GM19239 (cell line): Measurements from ENCODE around the gene PPIC.
"Not testable (repeated sequence)": the region's sequence is repeated elsewhere in the genome, so short reads cannot be mapped to it uniquely, and the experiment has no call there.

Experiments used
- DNase-seq: peaks from one replicate; pipeline ENCODE4 v3.0.0; 2011; ENCODE audit warnings: low spot score; ENCODE audit not compliant: insufficient read length
- FAIRE-seq: peaks from 2 replicates; lab custom pipeline; 2011; peaks lifted over from hg19 to GRCh38; lab: Jason Lieb, UNC

Gene PPIC

DNA sequence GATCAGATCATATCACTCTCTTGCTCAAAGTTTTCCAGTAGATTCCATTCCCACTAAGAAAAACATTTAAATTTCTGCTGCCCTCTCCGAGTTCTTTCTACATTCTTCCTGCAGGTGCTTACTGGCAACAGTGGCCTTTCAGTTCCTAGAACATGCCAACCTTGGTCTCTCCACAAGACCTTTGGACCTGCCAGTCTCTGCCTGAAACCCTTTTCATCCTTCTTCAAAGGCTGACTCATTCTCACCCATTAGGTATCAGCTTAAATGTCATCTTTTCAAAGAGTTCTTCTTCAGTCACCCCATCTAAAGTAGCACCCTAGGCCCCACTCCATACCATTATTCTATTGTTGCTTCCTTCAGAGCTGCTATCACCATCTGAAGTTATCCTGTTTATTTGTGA, 21.8 kb downstream of the PPIC start:
- FAIRE-seq (no peak), DNase-seq (no peak)

DNA sequence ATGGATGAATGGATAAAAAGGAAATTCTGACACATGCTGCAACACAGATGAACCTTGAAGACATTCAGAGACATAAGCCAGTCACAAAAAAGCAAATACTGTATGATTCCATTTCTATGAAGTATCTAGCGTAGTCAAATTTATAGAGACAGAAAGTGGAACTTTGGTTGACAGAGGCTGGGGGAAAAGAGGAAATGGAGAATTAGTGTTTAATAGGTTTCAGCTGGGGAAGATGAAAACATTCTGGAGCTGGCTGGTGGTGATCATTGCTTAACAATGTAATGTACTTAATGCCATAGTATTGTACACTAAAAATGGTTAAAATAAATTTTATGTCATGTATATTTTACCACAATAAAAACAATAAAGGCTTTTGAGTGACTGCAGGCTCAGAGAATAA, 24.2 kb downstream of the PPIC start:
- FAIRE-seq (no peak), DNase-seq (no peak)

DNA sequence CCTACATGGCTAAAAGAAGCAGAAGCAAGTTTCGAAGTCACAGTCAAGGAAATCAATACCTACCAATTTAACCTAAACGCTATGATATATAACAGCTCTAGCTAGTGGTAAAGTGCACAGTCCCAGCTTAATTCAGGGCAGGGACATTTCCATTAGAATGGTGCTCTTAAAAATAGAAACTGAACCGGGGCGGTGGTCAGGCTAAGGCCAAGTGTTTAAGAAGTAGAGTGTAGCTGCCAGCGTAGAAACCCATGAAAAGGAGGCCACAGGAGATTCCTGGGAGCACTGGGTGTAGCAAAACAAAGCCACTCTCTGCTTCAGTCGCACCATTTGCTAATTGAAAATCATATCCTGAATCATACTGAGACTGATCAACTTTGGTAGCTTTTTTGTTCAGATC, 28.8 kb downstream of the PPIC start:
- FAIRE-seq (no peak), DNase-seq (no peak)

DNA sequence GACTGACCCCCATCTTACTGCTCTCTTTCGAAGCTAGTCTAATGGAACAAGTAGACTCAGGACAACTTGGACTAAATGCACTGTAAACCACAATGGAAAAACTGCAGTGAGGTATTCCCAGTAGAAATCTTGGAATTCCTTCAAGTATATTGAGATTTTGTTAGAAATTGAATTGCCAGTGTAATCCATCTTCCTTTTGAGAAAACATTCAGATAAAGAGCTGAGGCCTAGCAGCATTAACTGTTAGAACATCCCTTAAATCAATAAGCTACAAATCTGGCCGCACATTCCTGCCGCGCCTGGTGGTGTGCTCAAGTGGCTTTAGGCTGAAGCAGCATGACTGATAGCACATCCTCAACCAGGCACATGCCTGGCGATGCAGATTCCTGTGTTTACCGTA, 29.3 kb downstream of the PPIC start:
- no peak for FAIRE-seq
- DNase-seq, result no peak

DNA sequence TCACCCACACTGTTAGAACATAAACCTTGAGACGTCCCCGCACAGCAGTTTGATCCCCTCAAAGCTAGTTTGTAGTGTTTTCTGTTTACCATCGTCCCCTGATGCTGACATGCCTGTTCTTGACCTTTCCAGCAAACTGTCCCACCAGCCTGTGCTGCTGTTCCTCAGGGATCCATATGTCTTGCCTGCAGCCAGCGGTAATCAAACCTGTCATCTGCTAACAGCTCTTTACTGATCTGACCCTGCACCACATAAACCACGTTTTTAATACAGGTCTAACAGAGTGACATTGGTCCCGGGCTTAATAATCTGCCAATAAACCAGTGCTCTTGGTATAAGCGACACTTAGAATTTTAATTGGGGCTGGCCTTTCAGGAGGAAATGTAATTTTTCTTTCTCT, 34.7 kb downstream of the PPIC start:
- DNase-seq, result no peak
- no peak for FAIRE-seq

GRCh38 chr5:123000731-123001130, 35.8 kb downstream of the PPIC start:
- FAIRE-seq (no peak), DNase-seq (no peak)

DNA sequence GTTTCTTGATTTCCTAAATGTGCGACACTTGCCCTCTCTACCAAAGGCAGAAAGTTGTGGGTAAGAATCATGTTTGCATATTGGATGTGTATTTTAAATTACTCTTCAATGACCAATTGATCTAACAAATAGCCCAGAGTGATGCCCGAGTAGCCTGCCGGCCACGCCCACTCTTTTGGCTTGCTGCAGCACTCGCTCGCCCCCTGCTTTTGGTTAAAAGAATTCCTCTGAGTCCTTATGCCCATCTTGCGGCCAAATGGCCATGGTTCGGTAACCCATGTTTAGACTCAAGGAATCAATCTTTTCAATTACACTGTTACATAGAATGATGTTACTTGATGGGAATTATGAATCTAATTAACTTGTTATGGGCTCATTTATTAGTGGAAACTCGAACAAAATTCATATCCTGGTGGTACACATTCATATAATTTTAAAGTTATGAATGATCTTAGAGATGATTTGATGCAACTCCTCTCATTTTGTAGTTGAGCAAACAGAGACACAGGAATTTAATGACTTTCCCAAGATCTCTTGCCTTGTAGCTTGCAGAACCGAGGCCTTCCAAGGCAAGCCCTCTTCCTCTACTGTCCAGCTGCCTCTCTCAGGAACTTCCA, 36.5 kb downstream of the PPIC start:
- FAIRE-seq, result peak; percentile 68
- DNase-seq, result peak; percentile 50

- FAIRE-seq (no peak), DNase-seq (no peak)
These were observed 39.2 kb downstream of the PPIC start for GRCh38 chr5:122997294-122997693.

DNA sequence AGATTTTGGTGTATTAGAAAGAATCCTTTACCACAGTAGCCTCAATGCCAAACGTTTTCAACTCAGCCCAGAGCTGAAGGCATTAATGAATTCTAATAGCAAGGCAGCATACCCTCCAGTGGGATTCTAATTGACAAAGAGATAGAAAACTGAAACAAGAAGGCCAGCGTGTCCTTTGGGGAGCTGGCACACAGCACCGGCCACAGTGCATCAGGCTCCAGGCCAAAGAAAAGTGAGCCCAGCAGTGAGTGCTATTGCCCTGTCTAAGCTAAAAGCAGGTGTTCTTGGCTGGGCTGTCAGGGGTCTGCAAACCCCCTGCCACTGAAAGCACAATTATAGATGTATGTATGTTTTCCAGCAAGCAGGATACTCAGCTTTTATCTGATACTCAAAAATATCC, 40.4 kb downstream of the PPIC start:
- no peak for DNase-seq
- no peak for FAIRE-seq

DNA sequence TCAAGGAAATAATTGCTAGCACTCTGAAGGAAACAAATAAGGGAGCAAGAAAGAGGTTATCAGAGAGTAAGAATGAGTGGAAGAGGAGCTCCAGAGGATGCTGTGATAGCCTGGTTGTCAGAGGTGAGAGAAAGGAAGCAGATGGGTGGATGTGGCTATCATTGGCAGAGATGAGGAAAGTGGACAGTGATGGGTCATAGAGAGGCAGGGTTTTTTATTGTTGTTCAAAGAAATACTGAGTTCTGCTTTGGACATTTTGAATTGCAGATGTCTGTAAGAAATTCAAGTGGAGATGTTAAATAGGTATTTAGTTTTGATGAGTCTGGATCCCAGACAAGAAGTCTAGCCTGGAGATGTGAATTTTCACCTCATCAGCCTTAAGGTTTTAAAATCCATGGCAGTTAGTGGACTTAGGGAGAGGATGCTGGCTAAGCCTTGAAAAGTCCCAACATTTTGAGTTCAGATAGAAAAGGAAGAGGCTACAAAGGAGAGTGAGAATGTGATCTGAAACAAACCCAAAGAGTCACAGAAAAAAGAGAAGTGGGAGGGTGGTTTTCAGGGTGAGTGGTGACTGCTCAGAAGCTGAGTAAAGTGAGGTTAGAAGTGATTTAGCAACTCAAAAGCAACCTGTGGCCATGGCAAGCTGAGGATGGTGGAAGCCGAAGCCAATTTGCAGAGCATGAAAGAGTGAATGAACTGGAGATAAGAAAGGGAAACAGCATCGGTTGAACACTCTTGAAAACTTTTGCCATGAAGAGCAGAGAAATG, 50.4 kb downstream of the PPIC start:
- DNase-seq (peak; percentile 20), FAIRE-seq (peak; percentile 98)

DNA sequence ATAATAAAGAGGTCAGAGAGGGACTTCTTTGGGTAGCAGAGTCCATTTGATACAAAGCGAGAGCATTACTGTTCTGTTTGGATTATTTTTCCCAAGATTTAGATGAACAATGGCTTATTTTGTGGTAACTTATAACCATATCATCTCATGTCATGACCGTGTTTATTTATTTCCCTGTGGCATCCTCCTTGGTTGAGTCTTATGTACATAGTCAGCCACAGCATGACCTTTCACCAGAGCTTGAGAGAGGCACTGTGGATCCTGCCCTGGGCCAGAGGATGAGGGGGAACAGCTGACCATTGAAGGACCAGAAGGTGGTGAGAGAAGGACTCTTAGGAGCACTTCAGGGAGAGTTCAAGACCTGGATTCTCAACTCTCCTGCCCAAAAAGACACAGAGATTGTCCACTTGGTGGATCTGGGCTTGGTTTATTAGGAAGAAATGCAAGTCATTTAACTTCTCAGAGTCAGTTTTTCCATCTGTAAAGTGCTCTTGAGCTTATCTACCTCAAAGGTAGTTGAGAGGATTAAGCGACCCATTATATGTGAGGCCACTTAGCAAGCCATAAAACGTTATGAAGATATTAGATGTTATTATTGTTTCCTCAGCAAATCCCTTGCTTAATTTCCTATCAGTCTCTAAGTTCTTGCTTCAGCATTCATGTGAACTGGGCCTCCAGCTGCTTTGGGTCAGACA, 51.4 kb downstream of the PPIC start:
- DNase-seq (no peak), FAIRE-seq (no peak)

GRCh38 chr5:122984425-122984824, 52.1 kb downstream of the PPIC start:
- FAIRE-seq, result peak; percentile 94
- DNase-seq, result no peak

GRCh38 chr5:122982376-122982775, 54.1 kb downstream of the PPIC start:
- DNase-seq (no peak), FAIRE-seq (no peak)

DNA sequence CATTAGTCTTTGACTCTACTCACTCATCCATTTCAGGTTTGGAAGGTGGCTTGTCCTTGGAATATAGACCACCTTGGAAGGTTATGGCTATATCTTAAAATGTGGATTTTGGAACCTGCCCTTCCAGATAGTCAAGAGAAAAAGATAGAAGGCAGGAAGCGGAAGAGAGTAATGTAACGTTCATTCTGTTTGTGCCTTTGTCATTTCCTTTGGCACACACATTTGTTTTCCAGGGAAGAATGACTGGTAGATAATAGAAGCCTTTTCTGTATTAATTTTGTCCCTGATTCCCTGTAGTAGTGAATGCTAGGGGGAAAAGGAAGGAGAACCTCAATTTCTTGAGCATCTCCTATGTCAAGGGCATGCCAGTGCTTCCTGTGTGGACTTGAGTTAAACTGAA, 54.7 kb downstream of the PPIC start:
- FAIRE-seq, result no peak

GRCh38 chr5:122978644-122979297, 57.8 kb downstream of the PPIC start:
- DNase-seq, result no peak
- no peak for FAIRE-seq

More for the DNA sequence above, 54.7 kb downstream of the PPIC start:
- DNase-seq, result no peak

- FAIRE-seq (no peak), DNase-seq (no peak)
These were observed 58.5 kb downstream of the PPIC start for GRCh38 chr5:122978068-122978467.

- no peak for FAIRE-seq
- no peak for DNase-seq
These were observed 59.2 kb downstream of the PPIC start for GRCh38 chr5:122977319-122977718.

GRCh38 chr5:122974251-122974650, 62.3 kb downstream of the PPIC start:
- FAIRE-seq, DNase-seq: not testable (repeated sequence)

- FAIRE-seq, DNase-seq: not testable (repeated sequence)
These were observed 62.8 kb downstream of the PPIC start for GRCh38 chr5:122973759-122974158.
